Measurements from ENCODE around the gene SEPTIN12.

DNA sequence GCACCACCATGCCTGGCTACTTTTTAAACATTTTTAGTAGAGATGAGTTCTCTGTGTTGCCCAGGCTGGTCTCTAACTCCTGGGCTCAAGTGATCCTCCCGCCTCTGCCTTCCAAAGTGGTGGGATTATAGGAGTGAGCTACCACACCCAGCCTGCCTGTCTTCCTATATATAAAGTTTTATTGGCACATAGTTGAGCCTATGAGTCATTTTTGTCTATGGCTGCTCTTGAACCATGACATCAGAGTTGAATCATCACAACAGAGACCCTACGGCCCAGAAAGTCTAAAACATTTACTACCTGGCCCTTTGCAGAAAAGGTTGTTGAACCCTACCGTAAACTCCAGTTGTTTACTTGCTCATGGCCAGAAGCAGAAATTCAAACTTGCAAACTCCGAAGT, 7.9 kb downstream of the SEPTIN12 start:
- TF ChIP-seq EZH2phosphoT487 (IDR thresholded peaks at IDR 0.05; ENCODE audit: low read length) (no peak), EZH2 (optimal IDR thresholded peaks at IDR 0.05; ENCODE audit: low read depth, low read length) (no peak)
- TF ChIP-seq, protein P1, sequence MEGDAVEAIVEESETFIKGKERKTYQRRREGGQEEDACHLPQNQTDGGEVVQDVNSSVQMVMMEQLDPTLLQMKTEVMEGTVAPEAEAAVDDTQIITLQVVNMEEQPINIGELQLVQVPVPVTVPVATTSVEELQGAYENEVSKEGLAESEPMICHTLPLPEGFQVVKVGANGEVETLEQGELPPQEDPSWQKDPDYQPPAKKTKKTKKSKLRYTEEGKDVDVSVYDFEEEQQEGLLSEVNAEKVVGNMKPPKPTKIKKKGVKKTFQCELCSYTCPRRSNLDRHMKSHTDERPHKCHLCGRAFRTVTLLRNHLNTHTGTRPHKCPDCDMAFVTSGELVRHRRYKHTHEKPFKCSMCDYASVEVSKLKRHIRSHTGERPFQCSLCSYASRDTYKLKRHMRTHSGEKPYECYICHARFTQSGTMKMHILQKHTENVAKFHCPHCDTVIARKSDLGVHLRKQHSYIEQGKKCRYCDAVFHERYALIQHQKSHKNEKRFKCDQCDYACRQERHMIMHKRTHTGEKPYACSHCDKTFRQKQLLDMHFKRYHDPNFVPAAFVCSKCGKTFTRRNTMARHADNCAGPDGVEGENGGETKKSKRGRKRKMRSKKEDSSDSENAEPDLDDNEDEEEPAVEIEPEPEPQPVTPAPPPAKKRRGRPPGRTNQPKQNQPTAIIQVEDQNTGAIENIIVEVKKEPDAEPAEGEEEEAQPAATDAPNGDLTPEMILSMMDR (IDR thresholded peaks at IDR 0.05; ENCODE audit: low read length) = no peak

Data from MM.1S (cell line).